ENCODE data around the gene PDSS2. TPM values are rescaled to one million over a fixed set of nuclear protein-coding genes. Genes with fewer than 3 reads are reported as not detected.
"Not testable (repeated sequence)": the region's sequence is repeated elsewhere in the genome, so short reads cannot be mapped to it uniquely, and the experiment has no call there.

Gene PDSS2
- total RNA-seq, 4 donors from 2014 or later: 4.3 to 14.7 (median 12.1) TPM

- DNase-seq (ENCODE audit: low spot score in 2 of 2): no peak
- Histone ChIP-seq H3K4me1 (peaks cover 3% of the 10 kb centered on the region), H3K36me3 (no peaks in the 10 kb centered on the region), H3K4me3 (no peak overlapping the region), H3K9me3 (no peaks in the 10 kb centered on the region), H3K27ac (no peak overlapping the region), H3K27me3 (no peaks in the 10 kb centered on the region)
- no peak for TF ChIP-seq POLR2AphosphoS5 (IDR thresholded peaks at IDR 0.05)
- TF ChIP-seq CTCF (IDR thresholded peaks at IDR 0.05): no peak
- TF ChIP-seq POLR2A (IDR thresholded peaks at IDR 0.05): no peak
- TF ChIP-seq EP300 (IDR thresholded peaks at IDR 0.05): no peak
- WGBS: 61% methylated on average over 3 of the region's 3 CpGs
Measured at GRCh38 chr6:107435798-107436197, 23.6 kb downstream of the PDSS2 start.

- Histone ChIP-seq H3K27ac (no peak overlapping the region), H3K4me3 (no peak overlapping the region), H3K9me3 (no peaks in the 10 kb centered on the region), H3K36me3 (no peaks in the 10 kb centered on the region), H3K27me3 (no peaks in the 10 kb centered on the region), H3K4me1 (peaks cover 3% of the 10 kb centered on the region)
- no peak for DNase-seq (ENCODE audit: low spot score in 2 of 2)
- 97% methylated on average over 3 of the region's 3 CpGs for WGBS
- TF ChIP-seq EP300 (IDR thresholded peaks at IDR 0.05) (no peak), CTCF (IDR thresholded peaks at IDR 0.05) (no peak), POLR2A (IDR thresholded peaks at IDR 0.05) (no peak), POLR2AphosphoS5 (IDR thresholded peaks at IDR 0.05) (no peak)
Measured at GRCh38 chr6:107434812-107435211, 24.6 kb downstream of the PDSS2 start.

GRCh38 chr6:107425951-107426350 lies 33.4 kb downstream of the PDSS2 start:
- DNase-seq (ENCODE audit: low spot score in 2 of 2); H3K4me3 ChIP-seq; H3K36me3 ChIP-seq; H3K27ac ChIP-seq; H3K4me1 ChIP-seq; H3K9me3 ChIP-seq; H3K27me3 ChIP-seq: not testable (repeated sequence)
- WGBS: 92% methylated on average over 6 of the region's 6 CpGs

GRCh38 chr6:107423474-107423990 lies 35.8 kb downstream of the PDSS2 start:
- 44% methylated on average over 1 of the region's 1 CpG for WGBS
- no peak for DNase-seq (ENCODE audit: low spot score in 2 of 2)
- H3K4me1 ChIP-seq: no peaks in the 10 kb centered on the region
- H3K36me3 ChIP-seq: peaks cover 5% of the 10 kb centered on the region
- H3K27me3 ChIP-seq: no peaks in the 10 kb centered on the region
- H3K4me3 ChIP-seq: no peak overlapping the region
- no peak overlapping the region for H3K27ac ChIP-seq
- no peaks in the 10 kb centered on the region for H3K9me3 ChIP-seq
- TF ChIP-seq POLR2A (IDR thresholded peaks at IDR 0.05) (no peak), CTCF (IDR thresholded peaks at IDR 0.05) (no peak), POLR2AphosphoS5 (IDR thresholded peaks at IDR 0.05) (no peak), EP300 (IDR thresholded peaks at IDR 0.05) (no peak)

GRCh38 chr6:107421696-107422256 lies 37.6 kb downstream of the PDSS2 start:
- no peak for TF ChIP-seq CTCF (IDR thresholded peaks at IDR 0.05)
- no peak for TF ChIP-seq POLR2A (IDR thresholded peaks at IDR 0.05)
- TF ChIP-seq EP300 (IDR thresholded peaks at IDR 0.05): no peak
- no peak for TF ChIP-seq POLR2AphosphoS5 (IDR thresholded peaks at IDR 0.05)
- Histone ChIP-seq H3K4me1 (no peaks in the 10 kb centered on the region), H3K27me3 (no peaks in the 10 kb centered on the region), H3K4me3 (no peak overlapping the region), H3K36me3 (peaks cover 5% of the 10 kb centered on the region), H3K9me3 (no peaks in the 10 kb centered on the region), H3K27ac (no peak overlapping the region)
- 52% methylated on average over 5 of the region's 5 CpGs for WGBS
- DNase-seq (ENCODE audit: low spot score in 2 of 2): no peak

GRCh38 chr6:107419733-107420132 lies 39.6 kb downstream of the PDSS2 start:
- DNase-seq (ENCODE audit: low spot score in 2 of 2): no peak

More at GRCh38 chr6:107419733-107420132, 39.6 kb downstream of the PDSS2 start:
- H3K9me3 ChIP-seq: no peaks in the 10 kb centered on the region
- no peak overlapping the region for H3K27ac ChIP-seq
- no peaks in the 10 kb centered on the region for H3K27me3 ChIP-seq
- H3K4me1 ChIP-seq: no peaks in the 10 kb centered on the region
- H3K36me3 ChIP-seq: no peaks in the 10 kb centered on the region
- WGBS: 70% methylated on average over 2 of the region's 2 CpGs
- H3K4me3 ChIP-seq: no peak overlapping the region
- TF ChIP-seq POLR2A (IDR thresholded peaks at IDR 0.05) (no peak), POLR2AphosphoS5 (IDR thresholded peaks at IDR 0.05) (no peak), CTCF (IDR thresholded peaks at IDR 0.05) (no peak), EP300 (IDR thresholded peaks at IDR 0.05) (no peak)

All from suprapubic skin (tissue), 4 donors.